Measurements from ENCODE around the gene ICE1. TPM values are rescaled to one million over a fixed set of nuclear protein-coding genes. Genes with fewer than 3 reads are reported as not detected.

ICE1 gene
- total RNA-seq (2022) (27.8 and 29.8 TPM in 2 replicates), Bru-seq, nascent RNA (percentile 85 among the genes with signal in this experiment), BruChase-seq, experiment 1, labeled RNA remaining after a 6-hour chase (percentile 79 among the genes with signal in this experiment), BruChase-seq, experiment 2, labeled RNA remaining after a 2-hour chase (percentile 84 among the genes with signal in this experiment)
- long read RNA-seq, partial matches to known transcripts: 3 of 11 reads
- long read RNA-seq, other reads (novel, unspliced or antisense): 5 of 11 reads

DNA sequence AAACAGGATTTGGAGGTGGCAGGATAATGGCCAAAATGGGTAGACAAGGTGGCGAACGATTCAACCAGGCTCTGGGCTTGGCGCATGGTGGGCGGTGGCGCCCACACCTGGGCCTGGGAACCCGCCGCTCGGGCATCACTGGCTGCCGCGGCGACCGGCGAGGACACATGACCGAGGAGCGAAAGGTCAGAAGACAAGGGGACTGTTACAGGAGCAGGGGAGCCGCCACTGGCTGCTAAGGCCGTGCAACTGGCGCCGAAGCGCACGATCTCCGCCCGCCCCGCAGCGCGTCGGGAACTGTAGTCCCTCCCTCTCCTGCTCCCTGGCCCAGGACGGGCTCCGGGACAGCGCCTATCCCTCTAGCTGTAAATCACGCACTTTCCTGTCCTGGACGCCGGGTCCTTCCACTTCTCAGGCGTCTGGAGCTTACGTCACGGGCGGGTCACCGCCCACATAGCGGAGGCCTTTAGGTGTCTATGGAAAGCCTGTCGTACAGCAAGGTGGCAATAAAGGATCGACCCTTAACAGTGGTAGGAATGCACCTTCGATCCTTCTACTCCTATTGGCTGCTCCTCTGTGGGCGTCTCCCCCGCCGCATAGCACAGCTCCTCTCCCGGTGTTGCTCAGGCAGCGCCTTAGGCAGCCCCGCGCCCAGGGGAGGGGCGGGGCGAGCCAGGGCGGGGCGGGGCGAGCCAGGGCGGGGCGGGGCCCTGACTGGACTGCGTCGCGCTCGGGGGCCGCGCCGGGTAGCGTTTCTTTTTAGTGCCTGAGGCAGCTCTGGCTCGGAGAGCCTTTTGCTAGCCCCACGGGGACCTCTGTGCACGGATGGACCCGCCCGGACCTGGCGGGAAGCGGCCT is at the start of gene ICE1:
ICE1 (plus strand) TSS at position 717 of the 858 bp plus-strand sequence. CDS start 239 bp downstream, outside the sequence.
- DNase-seq: peak; percentile 94
- CTCF ChIA-PET: no interaction called here
- no peak for TF ChIP-seq CTCF (IDR thresholded peaks at IDR 0.05; ENCODE audit: unreplicated experiment)
- Mint-ChIP-seq H3K36me3 (ENCODE audit: insufficient read depth, unreplicated experiment) (peaks cover 17% of the 10 kb centered on the region), H3K4me3 (ENCODE audit: low read depth, unreplicated experiment) (no peak within 1 kb of the TSS), H3K27ac (ENCODE audit: unreplicated experiment) (peak within 1 kb of the TSS; percentile 93), H3K27me3 (ENCODE audit: unreplicated experiment) (no peaks in the 10 kb centered on the region), H3K9me3 (ENCODE audit: low read depth, unreplicated experiment) (peaks cover 2% of the 10 kb centered on the region), H3K4me1 (ENCODE audit: low read depth, unreplicated experiment) (peaks cover 10% of the 10 kb centered on the region)
- no TSS peak for BruUV-seq (replicated peaks)
- intact Hi-C loops (cut with micrococcal nuclease; ENCODE audit: unreplicated experiment): no loop called here

GRCh38 chr5:5372930-5373329 is 49.5 kb upstream of the ICE1 start:
- Mint-ChIP-seq H3K27ac (ENCODE audit: unreplicated experiment) (no peak overlapping the region), H3K36me3 (ENCODE audit: insufficient read depth, unreplicated experiment) (no peaks in the 10 kb centered on the region), H3K4me3 (ENCODE audit: low read depth, unreplicated experiment) (no peak overlapping the region), H3K9me3 (ENCODE audit: low read depth, unreplicated experiment) (peaks cover 16% of the 10 kb centered on the region), H3K4me1 (ENCODE audit: low read depth, unreplicated experiment) (no peaks in the 10 kb centered on the region), H3K27me3 (ENCODE audit: unreplicated experiment) (peaks cover 10% of the 10 kb centered on the region)
- CTCF ChIA-PET: no interaction called here
- no TSS peak for BruUV-seq (replicated peaks)
- no peak for TF ChIP-seq CTCF (IDR thresholded peaks at IDR 0.05; ENCODE audit: unreplicated experiment)
- no peak for DNase-seq
- intact Hi-C loops (cut with micrococcal nuclease; ENCODE audit: unreplicated experiment): no loop called here

DNA sequence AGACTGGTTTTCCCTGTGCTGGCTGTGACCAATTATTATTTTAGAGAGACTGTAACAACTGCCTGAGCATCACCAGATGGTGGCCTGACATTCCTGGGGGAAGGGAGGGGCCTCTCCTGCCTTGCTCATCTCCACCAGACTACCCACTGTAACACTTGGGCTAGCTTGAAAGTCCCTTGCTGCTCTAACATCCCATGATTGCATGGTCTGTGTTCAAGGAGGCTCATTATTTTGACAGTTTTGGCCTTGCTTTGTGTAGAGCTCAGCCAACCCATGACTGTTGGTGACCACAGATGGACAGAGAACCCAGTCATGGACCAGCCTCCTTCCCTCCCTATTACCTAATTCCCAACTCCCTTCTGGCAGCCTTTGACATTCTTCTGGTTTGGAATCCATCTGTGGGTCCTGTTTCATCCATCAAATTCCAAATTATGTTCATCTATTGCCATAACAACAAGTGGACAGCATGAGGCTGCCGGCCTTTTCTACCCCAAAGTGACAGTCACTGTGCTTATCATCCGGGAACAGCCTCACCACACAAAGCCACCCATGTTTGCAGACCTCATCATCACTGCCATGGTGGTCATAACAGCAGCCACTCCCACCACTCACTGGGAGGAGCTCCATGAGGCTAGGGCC is 49.0 kb upstream of the ICE1 start:
- TF ChIP-seq CTCF (IDR thresholded peaks at IDR 0.05; ENCODE audit: unreplicated experiment): no peak
- CTCF ChIA-PET: no interaction called here
- intact Hi-C loops (cut with micrococcal nuclease; ENCODE audit: unreplicated experiment): no loop called here
- Mint-ChIP-seq H3K36me3 (ENCODE audit: insufficient read depth, unreplicated experiment) (no peaks in the 10 kb centered on the region), H3K27ac (ENCODE audit: unreplicated experiment) (no peak overlapping the region), H3K4me1 (ENCODE audit: low read depth, unreplicated experiment) (no peaks in the 10 kb centered on the region), H3K4me3 (ENCODE audit: low read depth, unreplicated experiment) (no peak overlapping the region), H3K9me3 (ENCODE audit: low read depth, unreplicated experiment) (peaks cover 16% of the 10 kb centered on the region), H3K27me3 (ENCODE audit: unreplicated experiment) (peaks cover 10% of the 10 kb centered on the region)
- DNase-seq: no peak
- BruUV-seq (replicated peaks): no TSS peak

DNA sequence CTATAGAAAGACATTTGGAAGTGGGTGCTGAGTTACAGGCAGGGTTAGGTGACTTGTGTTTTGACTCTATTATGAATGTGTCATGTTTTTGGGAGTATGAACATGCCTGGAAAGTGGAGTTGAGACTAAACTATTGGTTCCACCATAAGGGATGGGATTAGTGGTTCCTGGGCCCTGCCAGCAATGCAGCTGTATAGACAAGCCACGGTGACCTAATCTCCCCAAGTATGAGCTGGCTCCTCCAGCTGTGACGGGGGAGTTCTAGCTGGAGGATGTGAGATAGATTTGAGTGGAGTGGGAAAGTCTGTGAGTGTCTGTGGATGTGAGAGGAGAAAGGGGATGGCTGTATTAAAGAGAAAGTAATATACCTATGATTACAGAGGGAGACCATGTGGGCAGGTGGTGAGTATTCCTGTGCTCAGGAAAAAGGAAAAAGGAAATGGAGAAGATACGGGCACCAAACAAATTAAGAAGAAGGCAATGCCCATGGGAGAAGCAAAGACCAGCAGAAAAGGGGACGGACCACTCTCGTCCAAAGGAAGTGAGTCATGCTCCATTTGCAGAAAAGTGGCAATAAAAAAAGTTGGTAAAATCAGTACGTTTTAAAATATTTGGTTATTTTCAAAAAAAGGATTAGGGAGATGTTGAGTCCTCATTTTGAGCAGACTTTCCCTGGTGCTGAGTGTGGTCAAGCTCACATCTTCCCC is 48.3 kb upstream of the ICE1 start:
- DNase-seq: no peak
- Mint-ChIP-seq H3K27me3 (ENCODE audit: unreplicated experiment) (peaks cover 10% of the 10 kb centered on the region), H3K27ac (ENCODE audit: unreplicated experiment) (no peak overlapping the region), H3K36me3 (ENCODE audit: insufficient read depth, unreplicated experiment) (no peaks in the 10 kb centered on the region), H3K4me1 (ENCODE audit: low read depth, unreplicated experiment) (no peaks in the 10 kb centered on the region), H3K4me3 (ENCODE audit: low read depth, unreplicated experiment) (no peak overlapping the region), H3K9me3 (ENCODE audit: low read depth, unreplicated experiment) (peaks cover 16% of the 10 kb centered on the region)
- CTCF ChIA-PET: no interaction called here
- BruUV-seq (replicated peaks): no TSS peak
- intact Hi-C loops (cut with micrococcal nuclease; ENCODE audit: unreplicated experiment): no loop called here
- TF ChIP-seq CTCF (IDR thresholded peaks at IDR 0.05; ENCODE audit: unreplicated experiment): no peak

Data from Calu3 (cell line).